Uterus (tissue), 4 donors: ENCODE data around the gene OR56A5. TPM values are rescaled to one million over a fixed set of nuclear protein-coding genes. Genes with fewer than 3 reads are reported as not detected.

Experiments
- DNase-seq, 2 donors: peaks; one replicate each; pipeline ENCODE4 v3.0.0-alpha.2; 2019 to 2020
- H3K27ac ChIP-seq, 2 donors: fragments of 200-600 bp; sonication (generic); 1 replicate in 1 of 2; 2 replicates in 1 of 2; pipeline ENCODE4 v1.5.1; 2016 to 2018
- H3K27me3 ChIP-seq, 2 donors: fragments of 200-600 bp; sonication (generic); one replicate each; pipeline ENCODE4 v1.5.1; 2018 to 2019; ENCODE audit warnings: control low read depth in 1 of 2
- H3K36me3 ChIP-seq, 2 donors: fragments of 200-600 bp; sonication (generic); one replicate each; pipeline ENCODE4 v1.5.1; 2019; ENCODE audit warnings: control low read depth in 1 of 2
- H3K4me1 ChIP-seq, 2 donors: fragments of 200-600 bp; sonication (generic); one replicate each; pipeline ENCODE4 v1.5.1; 2018 to 2019; ENCODE audit warnings: control low read depth in 1 of 2
- H3K4me3 ChIP-seq, 2 donors: fragments of 200-600 bp; sonication (generic); 1 replicate in 1 of 2; 2 replicates in 1 of 2; pipeline ENCODE4 v1.5.1; 2018 to 2019; ENCODE audit warnings: mild to moderate bottlenecking in 1 of 2
- H3K9me3 ChIP-seq, 2 donors: fragments of 200-600 bp; sonication (generic); one replicate each; pipeline ENCODE4 v1.5.1; 2019; ENCODE audit warnings: control low read depth in 1 of 2
- POLR2A ChIP-seq, 2 donors: fragments of 450-650 bp; IDR thresholded peaks; one replicate each; pipeline ENCODE4 v1.6.1; 2016; ENCODE audit warnings: antibody characterized with exemption in 2 of 2, mild to moderate bottlenecking in 1 of 2, moderate library complexity in 1 of 2
- intact Hi-C: fragments of 100-400 bp; cut with DNase I; formaldehyde crosslinking; loops from one replicate; pipeline ENCODE4 v1.15.1; 2023; ENCODE audit warnings: low total_unique reads
- small RNA-seq: library from RNA; depleted of rRNA; stranded (forward); fragments of <200 nt; gene quantifications from one replicate; pipeline ENCODE3, GENCODE V24; 2016
- total RNA-seq, 4 donors: library from RNA; depleted of rRNA in 3 of 4; stranded (reverse); fragments of >200 nt in 3 of 4; gene quantifications; one replicate each; pipeline versions ENCODE4 v1.1.0 to v1.2.4, GENCODE V29; 2014 to 2023
- TF ChIP-seq, protein P1 (sequence below), 4 experiments: fragments of 200-600 bp in 2 of 4; fragments of 450-650 bp in 2 of 4; sonication (generic) in 2 of 4; IDR thresholded peaks; one replicate each; pipeline ENCODE4 v1.5.1; 2016 to 2019; ENCODE audit warnings: antibody characterized with exemption in 4 of 4, mild to moderate bottlenecking in 2 of 4, moderate library complexity in 1 of 4
- donor health status: DM: yes; HTN: yes; CAD: no.

OR56A5 gene
- total RNA-seq, 4 donors from 2014 or later, result not detected

DNA sequence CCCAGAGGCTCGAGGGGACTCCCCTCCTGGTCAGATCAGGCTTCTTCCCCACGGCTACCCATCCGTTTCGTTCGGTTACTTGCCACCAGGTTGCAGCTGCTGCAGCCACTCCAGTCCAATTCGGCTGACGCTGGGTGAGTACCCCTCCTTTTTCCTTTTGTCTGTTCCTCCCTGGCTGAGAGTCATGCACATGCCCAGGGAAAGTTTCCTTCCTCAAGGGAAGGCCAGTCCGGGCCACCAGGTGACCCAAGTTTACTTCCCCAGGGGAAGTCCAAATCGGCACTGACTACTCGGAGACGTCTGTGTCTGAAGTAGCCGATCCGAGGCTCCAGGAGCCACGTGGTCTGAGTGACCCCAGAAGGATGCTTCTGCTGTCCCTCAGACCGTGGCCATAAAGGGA is 39.5 kb downstream of the OR56A5 start:
- intact Hi-C loops, result no loop called here
- Histone ChIP-seq H3K27me3 (no peaks in the 10 kb centered on the region), H3K27ac (no peak overlapping the region), H3K4me3 (no peak overlapping the region), H3K9me3 (no peaks in the 10 kb centered on the region), H3K4me1 (no peaks in the 10 kb centered on the region), H3K36me3 (no peaks in the 10 kb centered on the region)
- TF ChIP-seq POLR2A (IDR thresholded peaks at IDR 0.05), result no peak
- TF ChIP-seq, protein P1, sequence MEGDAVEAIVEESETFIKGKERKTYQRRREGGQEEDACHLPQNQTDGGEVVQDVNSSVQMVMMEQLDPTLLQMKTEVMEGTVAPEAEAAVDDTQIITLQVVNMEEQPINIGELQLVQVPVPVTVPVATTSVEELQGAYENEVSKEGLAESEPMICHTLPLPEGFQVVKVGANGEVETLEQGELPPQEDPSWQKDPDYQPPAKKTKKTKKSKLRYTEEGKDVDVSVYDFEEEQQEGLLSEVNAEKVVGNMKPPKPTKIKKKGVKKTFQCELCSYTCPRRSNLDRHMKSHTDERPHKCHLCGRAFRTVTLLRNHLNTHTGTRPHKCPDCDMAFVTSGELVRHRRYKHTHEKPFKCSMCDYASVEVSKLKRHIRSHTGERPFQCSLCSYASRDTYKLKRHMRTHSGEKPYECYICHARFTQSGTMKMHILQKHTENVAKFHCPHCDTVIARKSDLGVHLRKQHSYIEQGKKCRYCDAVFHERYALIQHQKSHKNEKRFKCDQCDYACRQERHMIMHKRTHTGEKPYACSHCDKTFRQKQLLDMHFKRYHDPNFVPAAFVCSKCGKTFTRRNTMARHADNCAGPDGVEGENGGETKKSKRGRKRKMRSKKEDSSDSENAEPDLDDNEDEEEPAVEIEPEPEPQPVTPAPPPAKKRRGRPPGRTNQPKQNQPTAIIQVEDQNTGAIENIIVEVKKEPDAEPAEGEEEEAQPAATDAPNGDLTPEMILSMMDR (IDR thresholded peaks at IDR 0.05), result no peak
- DNase-seq, result no peak

GRCh38 chr11:5928271-5928670 is 40.0 kb downstream of the OR56A5 start:
- Histone ChIP-seq H3K36me3 (no peaks in the 10 kb centered on the region), H3K4me3 (no peak overlapping the region), H3K9me3 (no peaks in the 10 kb centered on the region), H3K4me1 (no peaks in the 10 kb centered on the region), H3K27ac (no peak overlapping the region), H3K27me3 (no peaks in the 10 kb centered on the region)
- intact Hi-C loops, result no loop called here
- DNase-seq, result no peak
- TF ChIP-seq, protein P1 (IDR thresholded peaks at IDR 0.05), result no peak
- TF ChIP-seq POLR2A (IDR thresholded peaks at IDR 0.05), result no peak

DNA sequence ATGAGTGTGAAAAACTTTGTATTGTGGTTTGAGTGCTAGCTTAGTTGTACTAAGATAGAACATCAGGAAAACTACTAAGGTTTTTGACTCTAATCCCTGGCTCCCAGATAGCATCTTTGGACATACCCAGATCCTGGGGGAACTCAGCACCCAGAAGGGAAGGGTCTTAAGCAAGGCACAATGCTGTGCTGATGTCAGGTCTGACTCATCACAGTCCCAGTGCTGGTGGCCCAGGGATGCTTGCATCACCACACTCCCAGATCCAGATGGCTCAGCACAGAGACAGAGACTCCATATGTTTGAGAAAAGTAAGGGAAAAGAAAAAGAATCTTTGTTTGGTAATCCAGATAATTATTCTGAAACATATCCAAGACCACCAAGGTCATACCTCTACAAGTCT is 44.5 kb downstream of the OR56A5 start:
- intact Hi-C loops, result no loop called here
- TF ChIP-seq, protein P1 (IDR thresholded peaks at IDR 0.05), result no peak
- Histone ChIP-seq H3K4me3 (no peak overlapping the region), H3K36me3 (no peaks in the 10 kb centered on the region), H3K4me1 (no peaks in the 10 kb centered on the region), H3K27me3 (no peaks in the 10 kb centered on the region), H3K27ac (no peak overlapping the region), H3K9me3 (no peaks in the 10 kb centered on the region)
- DNase-seq, result no peak

DNA sequence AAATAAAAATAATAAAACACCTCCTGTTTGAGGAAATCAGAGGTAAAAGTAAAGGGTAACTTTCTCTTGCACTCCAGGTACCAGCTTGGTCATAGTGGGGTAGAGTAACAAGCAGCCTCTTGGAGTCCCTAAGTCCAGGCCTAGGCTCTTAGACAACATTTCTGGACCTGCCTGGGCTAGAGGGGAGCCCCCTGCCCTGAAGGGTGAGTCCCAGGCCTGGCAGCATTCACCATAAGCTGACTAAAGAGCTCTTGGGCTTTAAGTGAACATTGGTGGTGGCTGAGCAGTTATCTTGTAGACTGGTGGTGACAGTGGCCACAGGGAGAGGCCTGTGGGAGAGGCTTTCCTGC is 44.9 kb downstream of the OR56A5 start:
- no peaks in the 10 kb centered on the region for H3K27me3 ChIP-seq
- H3K4me1 ChIP-seq, result no peaks in the 10 kb centered on the region
- H3K4me3 ChIP-seq, result no peak overlapping the region
- H3K36me3 ChIP-seq, result no peaks in the 10 kb centered on the region
- H3K27ac ChIP-seq, result no peak overlapping the region
- TF ChIP-seq, protein P1 (IDR thresholded peaks at IDR 0.05), result no peak
- no peak for TF ChIP-seq POLR2A (IDR thresholded peaks at IDR 0.05)
- intact Hi-C loops, result no loop called here
- no peaks in the 10 kb centered on the region for H3K9me3 ChIP-seq
- DNase-seq, result no peak

GRCh38 chr11:5922749-5923426 is 45.4 kb downstream of the OR56A5 start:
- no peaks in the 10 kb centered on the region for H3K9me3 ChIP-seq
- no peak overlapping the region for H3K4me3 ChIP-seq
- DNase-seq, result no peak
- no peak overlapping the region for H3K27ac ChIP-seq
- TF ChIP-seq, protein P1 (IDR thresholded peaks at IDR 0.05), result no peak
- TF ChIP-seq POLR2A (IDR thresholded peaks at IDR 0.05), result no peak
- no peaks in the 10 kb centered on the region for H3K4me1 ChIP-seq
- intact Hi-C loops, result no loop called here
- H3K27me3 ChIP-seq, result no peaks in the 10 kb centered on the region
- H3K36me3 ChIP-seq, result no peaks in the 10 kb centered on the region

Small RNAs within 50 kb of the gene (small RNA-seq; reads per million reads assigned to genes)
- gene RNA5SP329, result not detected

Other genes with a start within 250 kb of the OR56A5 start
- gene OR56B1, start 232.0 kb downstream of the OR56A5 start, total RNA-seq, result under 1 TPM in 1 of 4 donors, not detected in 3; 0.79 TPM
- gene OR52N4, start 214.3 kb downstream of the OR56A5 start, total RNA-seq, result 1 to 10 TPM in 1 of 4 donors, not detected in 3; 1.9 TPM
- gene OR52N5, start 185.1 kb downstream of the OR56A5 start, total RNA-seq, result under 1 TPM in 1 of 4 donors, not detected in 3; 0.14 TPM
- under 1 TPM in 1 of 4 donors, not detected in 3; 0.07 TPM for gene OR52N1, start 177.2 kb downstream of the OR56A5 start, total RNA-seq
- gene OR52N2, start 159.6 kb downstream of the OR56A5 start, total RNA-seq, result not detected
- gene OR52E6, start 126.6 kb downstream of the OR56A5 start, total RNA-seq, result not detected
- not detected for gene OR52E8, start 110.8 kb downstream of the OR56A5 start, total RNA-seq
- not detected for gene OR52E4, start 87.9 kb downstream of the OR56A5 start, total RNA-seq
- gene OR52E5, start 75.3 kb downstream of the OR56A5 start, total RNA-seq, result not detected
- gene OR56A3, start 26.2 kb downstream of the OR56A5 start, total RNA-seq, result not detected
- gene OR52L1, start 18.5 kb upstream of the OR56A5 start, total RNA-seq, result not detected
- gene OR56A4, start 38.5 kb upstream of the OR56A5 start, total RNA-seq, result not detected
- under 1 TPM in 2 of 4 donors, not detected in 2; 0.07 to 0.12 TPM for gene OR56A1, start 62.3 kb upstream of the OR56A5 start, total RNA-seq
- gene OR56B4, start 139.2 kb upstream of the OR56A5 start, total RNA-seq, result not detected
- gene OR52B2, start 201.8 kb upstream of the OR56A5 start, total RNA-seq, result not detected
- not detected for gene OR52W1, start 230.7 kb upstream of the OR56A5 start, total RNA-seq
- not detected for gene C11orf42, start 237.1 kb upstream of the OR56A5 start, total RNA-seq